ENCODE data around the gene CACHD1.

GRCh38 chr1:64484651-64485050, 14.7 kb downstream of the CACHD1 start:
- TF ChIP-seq POLR2AphosphoS5 (IDR thresholded peaks at IDR 0.05) (no peak), CTCF (IDR thresholded peaks at IDR 0.05) (no peak), POLR2A (IDR thresholded peaks at IDR 0.05) (no peak)

All from gastroesophageal sphincter (tissue), 3 donors.